Aorta (tissue), 5 donors: ENCODE results near the gene RANGAP1. TPM values are rescaled to one million over a fixed set of nuclear protein-coding genes. Genes with fewer than 3 reads are reported as not detected.

ENCODE experiments used
- ATAC-seq: fragments of 200-7000 bp; cut with Tn5 transposase; one replicate; pipeline ENCODE4 v1.9.1; 2022; ENCODE audit warnings: moderate library complexity; ENCODE audit not compliant: low FRiP score
- DNase-seq, 2 donors: peaks; one replicate each; pipeline ENCODE4 v3.0.0-alpha.2; 2020
- H3K27ac ChIP-seq, 2 donors: one replicate each; pipeline ENCODE4 v1.5.1; 2013; ENCODE audit warnings: low read length in 2 of 2, mild to moderate bottlenecking in 2 of 2, moderate library complexity in 2 of 2, control low read depth in 1 of 2, inconsistent platforms in 1 of 2, low read depth in 1 of 2
- H3K27me3 ChIP-seq, 2 donors: one replicate each; pipeline ENCODE4 v1.6.1; 2013; ENCODE audit warnings: control low read depth in 1 of 2, low read length in 1 of 2, mild to moderate bottlenecking in 1 of 2, moderate library complexity in 1 of 2; ENCODE audit not compliant: insufficient read depth in 2 of 2, control insufficient read depth in 1 of 2
- H3K36me3 ChIP-seq, 2 donors: one replicate each; pipeline ENCODE4 v1.6.1; 2013; ENCODE audit warnings: control low read depth in 1 of 2, low read length in 1 of 2, mild to moderate bottlenecking in 1 of 2; ENCODE audit not compliant: insufficient read depth in 2 of 2, control insufficient read depth in 1 of 2
- H3K4me1 ChIP-seq, 2 donors: one replicate each; pipeline ENCODE4 v1.6.1; 2013; ENCODE audit warnings: low read length in 2 of 2, control low read depth in 1 of 2, mild to moderate bottlenecking in 1 of 2, moderate library complexity in 1 of 2; ENCODE audit not compliant: insufficient read depth in 2 of 2, control insufficient read depth in 1 of 2
- H3K4me3 ChIP-seq, 2 donors: one replicate each; pipeline ENCODE4 v1.5.1; 2013; ENCODE audit warnings: low read length in 2 of 2, control low read depth in 1 of 2, mild to moderate bottlenecking in 1 of 2
- H3K9me3 ChIP-seq: one replicate; pipeline ENCODE4 v1.6.1; 2013; ENCODE audit warnings: mild to moderate bottlenecking, low read length; ENCODE audit not compliant: control insufficient read depth
- WGBS, 2 donors: extraction: QIAGEN DNeasy Blood & Tissue Kit; methylation state at CpG; one replicate each; pipeline ENCODE4 v1.1.7; 2013; 5-methylcytosine and 5-hydroxymethylcytosine counted together
- intact Hi-C, 2 donors: fragments of 100-400 bp; cut with DNase I; formaldehyde crosslinking; loops; one replicate each; pipeline versions ENCODE4 v1.14.2 to v1.15.0; 2022
- polyA plus RNA-seq, 2 donors: library from polyadenylated mRNA; stranded (reverse); fragments of 200-250 nt; gene quantifications; one replicate each; pipeline ENCODE4 v1.2.3, GENCODE V29; 2013
- total RNA-seq, 2 donors: library from RNA; stranded (reverse); fragmentation: NEBNext Ultra II Directional; extraction: Animal tissue kit (Norgen Biotek cat#: 25700); gene quantifications; one replicate each; pipeline ENCODE4 v1.2.1, GENCODE V29; 2021
- donor health status: healthy with polysubstance abuse.
- donor health status: Bipolar disorder and iron deficiency.
- donor health status: DM: no; HTN: no; CAD: no.
- donor health status: DM: no; HTN: no; CAD: no.
- donor health status: DM: yes; HTN: yes; CAD: no.

RANGAP1 gene
- total and polyA plus RNA-seq, 4 donors, result 14.8 to 34.6 (median 25.0) TPM

- WGBS, 2 donors, result 78 to 84% methylated on average over 21 of the region's 21 CpGs
- intact Hi-C loops, result no loop called here
These were observed 40.0 kb downstream of the RANGAP1 start for GRCh38 chr22:41245917-41246499.

GRCh38 chr22:41243361-41243760, 42.6 kb downstream of the RANGAP1 start:
- Histone ChIP-seq H3K27ac (no peak overlapping the region), H3K4me1 (no peaks in the 10 kb centered on the region), H3K36me3 (peaks cover 0 to 3% of the 10 kb centered on the region in 2 donors), H3K9me3 (no peaks in the 10 kb centered on the region), H3K27me3 (no peaks in the 10 kb centered on the region), H3K4me3 (no peak overlapping the region)
- WGBS, 2 donors, result 85 to 86% methylated on average over 6 of the region's 6 CpGs
- DNase-seq (no peak), ATAC-seq (no peak)
- intact Hi-C loops, result no loop called here

More at GRCh38 chr22:41245917-41246499, 40.0 kb downstream of the RANGAP1 start:
- no peak overlapping the region for H3K27ac ChIP-seq
- no peaks in the 10 kb centered on the region for H3K4me1 ChIP-seq
- peaks cover 0 to 10% of the 10 kb centered on the region in 2 donors for H3K36me3 ChIP-seq
- DNase-seq (no peak), ATAC-seq (no peak)
- no peak overlapping the region for H3K4me3 ChIP-seq
- H3K27me3 ChIP-seq, result no peaks in the 10 kb centered on the region
- no peaks in the 10 kb centered on the region for H3K9me3 ChIP-seq

GRCh38 chr22:41242396-41243117, 43.4 kb downstream of the RANGAP1 start:
- DNase-seq, result no peak
- no peak overlapping the region for H3K27ac ChIP-seq
- no peaks in the 10 kb centered on the region for H3K9me3 ChIP-seq
- intact Hi-C loops, result no loop called here
- no peaks in the 10 kb centered on the region for H3K4me1 ChIP-seq
- peaks cover 0 to 2% of the 10 kb centered on the region in 2 donors for H3K36me3 ChIP-seq
- no peak overlapping the region for H3K4me3 ChIP-seq
- 95% methylated on average over 18 of the region's 18 CpGs for WGBS, 2 donors
- ATAC-seq, result no peak
- H3K27me3 ChIP-seq, result no peaks in the 10 kb centered on the region

GRCh38 chr22:41241133-41241676, 44.8 kb downstream of the RANGAP1 start:
- Histone ChIP-seq H3K27me3 (no peaks in the 10 kb centered on the region), H3K4me3 (no peak overlapping the region), H3K36me3 (peaks cover 0 to 2% of the 10 kb centered on the region in 2 donors), H3K27ac (no peak overlapping the region), H3K9me3 (no peaks in the 10 kb centered on the region), H3K4me1 (no peaks in the 10 kb centered on the region)
- DNase-seq (no peak), ATAC-seq (no peak)
- WGBS, 2 donors, result 90 to 93% methylated on average over 6 to 7 of the region's 7 CpGs
- intact Hi-C loops, result no loop called here

- intact Hi-C loops, result no loop called here
- ATAC-seq, result no peak
- H3K27me3 ChIP-seq, result no peaks in the 10 kb centered on the region
- H3K36me3 ChIP-seq, result no peaks in the 10 kb centered on the region
- no peaks in the 10 kb centered on the region for H3K4me1 ChIP-seq
- no peak within 1 kb of the TSS for H3K4me3 ChIP-seq
- H3K27ac ChIP-seq, result no peak within 1 kb of the TSS
- no peaks in the 10 kb centered on the region for H3K9me3 ChIP-seq
- WGBS, 2 donors, result 62 to 67% methylated on average over 23 to 24 of the region's 24 CpGs
- DNase-seq, result no peak
These were observed 45.4 kb downstream of the RANGAP1 start, which contains the start of gene CHADL for GRCh38 chr22:41240377-41241132. Gene CHADL, minus strand, starts transcription at chr22:41240931. Its CDS starts 50 bp downstream, at chr22:41240881.

GRCh38 chr22:41239443-41240128, 46.4 kb downstream of the RANGAP1 start:
- Histone ChIP-seq H3K27me3 (no peaks in the 10 kb centered on the region), H3K27ac (no peak overlapping the region), H3K36me3 (no peaks in the 10 kb centered on the region), H3K4me1 (no peaks in the 10 kb centered on the region), H3K4me3 (no peak overlapping the region), H3K9me3 (no peaks in the 10 kb centered on the region)
- no peak for DNase-seq
- intact Hi-C loops, result loop anchor here in 1 of 2 donors (10.0 kb wide), 1 partner anchor 315 kb away; no protein-coding TSS in a partner anchor
- ATAC-seq, result no peak
- WGBS, 2 donors, result 82% methylated on average over 16 of the region's 16 CpGs

GRCh38 chr22:41238570-41239442, 47.2 kb downstream of the RANGAP1 start:
- intact Hi-C loops, result loop anchor here in 1 of 2 donors (10.0 kb wide), 1 partner anchor 314 kb away; no protein-coding TSS in a partner anchor
- 91 to 93% methylated on average over 23 to 32 of the region's 32 CpGs for WGBS, 2 donors
- Histone ChIP-seq H3K9me3 (no peaks in the 10 kb centered on the region), H3K36me3 (no peaks in the 10 kb centered on the region), H3K27ac (no peak overlapping the region), H3K27me3 (no peaks in the 10 kb centered on the region), H3K4me3 (no peak overlapping the region), H3K4me1 (no peaks in the 10 kb centered on the region)
- no peak for DNase-seq
- ATAC-seq, result no peak
